Measurements from ENCODE around the gene LAGE3.

- TF ChIP-seq POLR2A (IDR thresholded peaks at IDR 0.05) (no peak), CTCF (IDR thresholded peaks at IDR 0.05) (no peak), POLR2AphosphoS5 (IDR thresholded peaks at IDR 0.05; ENCODE audit: insufficient read depth in 1 of 2, low read depth in 1 of 2) (no peak)
Observed at GRCh38 chrX:154433605-154434004, 45.5 kb downstream of the LAGE3 start.
